KG1 (cell line): ENCODE results near the gene PTPRK.

Source experiments
- DNase-seq: peaks from one replicate; lab custom pipeline; 2025; lab: John Stamatoyannopoulos, UW

Gene PTPRK

GRCh38 chr6:128388380-128388779 lies 132.0 kb downstream of the PTPRK start:
- no peak for DNase-seq

- DNase-seq: no peak
These were observed 139.5 kb downstream of the PTPRK start for GRCh38 chr6:128380891-128381290.

DNA sequence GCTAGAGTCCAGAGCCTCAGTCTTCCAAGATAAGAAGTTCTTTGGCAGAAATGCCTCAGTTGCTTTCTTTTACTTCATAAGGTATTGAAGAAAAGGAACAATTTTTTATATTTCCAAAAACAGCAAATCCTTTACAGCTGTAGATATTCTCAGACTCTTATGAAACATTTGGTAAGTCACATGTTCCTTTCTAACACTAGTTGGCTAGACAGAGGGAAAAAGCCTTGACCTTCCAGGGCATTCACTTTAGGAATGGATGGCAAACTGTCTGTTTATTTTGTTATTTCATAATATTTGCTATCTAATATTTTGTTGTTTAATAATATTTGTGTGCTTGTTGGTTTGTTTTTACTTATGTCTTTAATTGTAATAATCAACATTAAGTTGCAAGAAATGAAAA lies 140.8 kb downstream of the PTPRK start:
- DNase-seq: no peak

- DNase-seq: no peak
These were observed 143.4 kb downstream of the PTPRK start for GRCh38 chr6:128376952-128377503.

DNA sequence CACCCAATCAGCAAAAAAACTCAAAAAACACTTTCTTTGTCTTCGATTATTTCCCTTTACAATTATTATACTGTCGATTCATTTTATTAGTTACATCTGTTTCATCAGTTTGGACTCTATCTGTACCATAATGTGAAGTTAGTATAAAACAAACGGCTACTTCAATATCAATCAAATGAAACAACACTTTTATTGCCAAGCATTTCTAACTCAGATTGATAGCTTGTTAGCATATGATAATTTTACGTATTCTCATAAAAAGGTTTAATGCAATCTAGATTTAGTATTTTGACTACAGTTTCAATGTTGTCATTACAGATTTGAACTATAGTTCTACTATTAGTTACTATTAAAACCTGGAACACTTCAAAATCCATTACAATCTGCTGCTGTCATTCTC lies 149.3 kb downstream of the PTPRK start:
- DNase-seq: no peak

DNA sequence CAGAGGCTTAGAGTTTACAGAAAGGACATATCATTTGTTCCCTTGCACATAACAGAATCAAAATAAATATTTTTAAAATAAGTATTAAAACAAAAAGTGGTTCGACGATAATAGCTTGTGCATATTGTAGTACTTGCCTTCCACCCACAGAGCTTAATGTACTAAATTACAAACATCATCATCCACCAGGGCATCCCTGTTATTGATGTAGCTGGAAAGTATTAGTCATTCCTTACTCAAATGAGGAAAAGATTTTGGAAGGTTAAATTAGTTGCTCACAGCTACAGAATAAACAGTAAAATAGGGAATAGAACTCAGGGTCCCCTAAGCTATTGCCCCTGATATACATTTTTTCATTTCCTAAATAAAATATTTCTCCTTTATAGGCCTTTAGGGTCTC lies 150.3 kb downstream of the PTPRK start:
- no peak for DNase-seq

GRCh38 chr6:128368213-128368944 lies 152.0 kb downstream of the PTPRK start:
- DNase-seq: no peak

- DNase-seq: no peak
These were observed 153.0 kb downstream of the PTPRK start for GRCh38 chr6:128367437-128367836.

- DNase-seq: no peak
These were observed 154.8 kb downstream of the PTPRK start for GRCh38 chr6:128365520-128366160.

- DNase-seq: no peak
These were observed 155.5 kb downstream of the PTPRK start for GRCh38 chr6:128364766-128365519.

DNA sequence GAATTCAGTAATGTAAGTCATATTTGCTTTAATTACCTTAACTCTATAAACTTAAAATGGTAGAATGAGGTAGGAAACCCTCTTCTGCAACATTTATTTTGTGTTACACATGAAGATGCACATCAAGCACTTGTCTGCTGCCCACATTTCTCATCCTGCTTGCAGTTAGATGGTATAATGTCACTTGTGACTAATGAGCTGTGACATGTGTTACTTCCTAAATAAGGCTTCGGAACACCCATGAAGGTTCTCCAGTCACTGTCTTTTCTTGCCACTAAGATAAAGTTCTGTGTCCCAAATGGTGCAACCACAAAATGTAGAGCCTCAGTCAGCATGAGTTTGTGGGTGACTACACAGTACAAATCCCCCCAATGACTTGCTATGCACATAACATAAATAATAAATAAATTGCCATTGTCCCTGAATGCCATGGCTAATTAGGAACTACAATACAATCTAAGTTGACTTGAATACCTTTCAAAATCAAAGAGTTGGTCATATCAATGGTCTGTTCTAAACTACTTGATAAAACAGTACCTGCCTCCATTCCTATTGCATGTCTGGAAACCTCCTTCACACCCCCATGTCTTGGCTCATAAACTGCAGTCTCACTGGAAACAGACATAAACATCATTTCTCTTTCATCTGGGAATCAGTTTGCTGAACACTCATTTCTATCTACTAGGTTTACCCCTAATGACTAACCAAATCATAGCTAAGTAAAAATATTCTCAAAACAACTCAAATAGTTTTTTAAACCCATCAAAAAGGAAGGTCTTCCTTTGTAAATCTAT lies 157.2 kb downstream of the PTPRK start:
- no peak for DNase-seq

DNA sequence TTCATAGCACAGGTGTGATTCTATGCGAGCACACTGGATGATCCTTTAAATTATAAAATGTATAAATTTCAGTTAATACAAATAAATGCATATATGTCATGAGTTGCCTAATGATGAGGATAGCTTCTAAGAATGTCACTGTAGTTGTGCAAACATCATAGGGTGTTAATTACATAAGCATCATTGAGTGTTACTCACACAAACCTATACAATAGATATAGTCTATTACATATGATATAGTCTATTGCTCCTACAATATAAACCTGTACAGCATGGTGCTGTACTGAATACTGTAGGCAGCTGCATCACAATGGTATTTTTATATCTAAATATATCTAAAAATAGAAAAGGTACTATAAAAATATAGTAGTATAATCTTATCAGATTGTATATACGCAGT lies 159.0 kb downstream of the PTPRK start:
- DNase-seq: no peak

GRCh38 chr6:128358244-128358776 lies 162.1 kb downstream of the PTPRK start:
- no peak for DNase-seq

- DNase-seq: no peak
These were observed 162.8 kb downstream of the PTPRK start for GRCh38 chr6:128357392-128358130.

DNA sequence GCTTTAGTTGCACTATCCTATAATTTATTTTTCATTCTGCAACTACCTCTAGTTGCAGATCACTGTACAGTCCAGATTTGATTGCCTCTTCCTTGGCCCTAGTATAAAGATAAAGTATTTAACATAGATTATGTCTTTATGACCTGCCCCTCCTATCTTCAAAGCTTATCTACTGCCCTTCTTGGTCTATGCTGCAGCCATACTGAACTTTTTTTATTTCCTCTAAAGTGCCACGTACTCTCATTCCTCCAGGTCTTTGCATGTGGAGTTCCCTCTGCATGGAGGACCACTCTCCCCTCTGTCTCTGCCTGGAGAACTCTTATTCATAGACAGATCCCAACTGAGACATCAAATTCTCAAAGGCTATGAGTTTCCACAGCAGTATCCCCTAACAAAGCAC lies 168.0 kb downstream of the PTPRK start:
- DNase-seq: no peak

GRCh38 chr6:128351255-128351514 lies 169.2 kb downstream of the PTPRK start:
- no peak for DNase-seq

GRCh38 chr6:128350416-128351254 lies 169.8 kb downstream of the PTPRK start:
- DNase-seq: no peak

DNA sequence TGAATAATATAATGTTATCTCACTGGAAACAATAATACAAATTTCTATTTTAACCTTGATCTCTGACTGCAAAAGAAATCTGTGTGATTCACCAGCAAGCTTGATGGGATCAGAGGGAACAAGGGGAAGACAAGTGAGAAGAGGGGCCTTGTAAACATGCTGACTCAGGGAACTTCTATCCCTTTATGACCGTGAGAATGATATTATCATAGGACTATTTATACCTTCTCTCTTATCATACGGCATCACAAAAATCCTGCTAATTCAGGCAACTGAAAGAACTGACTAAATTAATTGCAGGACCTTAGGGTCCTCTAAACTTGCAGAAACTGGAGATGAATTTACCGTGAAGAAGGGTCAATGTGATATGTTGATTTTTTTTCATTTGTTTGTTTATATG lies 173.3 kb downstream of the PTPRK start:
- DNase-seq: no peak

DNA sequence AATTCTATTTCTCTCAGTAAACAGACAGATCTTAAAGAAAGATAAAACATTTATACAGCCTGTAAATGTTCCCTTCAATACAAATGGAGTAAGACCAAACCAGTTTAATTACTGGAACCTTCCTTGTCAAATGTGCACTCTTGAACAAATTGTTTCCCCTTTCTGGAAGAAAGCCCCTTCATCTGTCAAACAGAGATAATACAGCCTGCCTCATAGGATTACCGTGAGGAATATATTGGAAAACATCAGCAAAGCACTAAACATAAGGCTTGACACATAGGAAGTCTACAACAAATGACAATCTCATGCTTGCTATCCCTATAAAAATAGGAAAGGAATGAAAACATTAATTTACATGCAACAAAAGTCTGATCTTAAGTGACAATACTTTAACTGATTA lies 173.8 kb downstream of the PTPRK start:
- no peak for DNase-seq

DNA sequence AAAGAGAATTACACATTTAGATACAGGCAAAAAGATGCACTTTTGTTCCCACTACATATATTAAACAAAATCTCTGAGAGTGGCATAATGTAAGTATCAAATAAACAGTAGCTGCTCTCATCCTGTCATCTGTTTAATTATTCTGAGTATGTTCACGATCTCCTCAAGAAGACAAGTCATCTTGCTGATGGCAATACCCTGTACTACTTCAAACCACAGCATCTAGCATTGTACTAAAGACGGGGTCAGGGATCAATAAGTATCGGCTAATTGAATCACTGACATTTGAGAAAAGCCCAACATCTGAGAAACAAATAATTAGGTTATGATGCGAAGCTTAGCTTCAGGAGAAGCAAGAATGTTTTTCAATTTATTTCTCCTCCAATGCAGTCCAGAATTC lies 175.1 kb downstream of the PTPRK start:
- no peak for DNase-seq
